AG10803 (cell line): ENCODE data around the gene ARID4B.
A peak's percentile ranks its signal among the peaks of the same experiment; 100 is the strongest.

Source experiments
- DNase-seq: peaks from one replicate; pipeline ENCODE4 v3.0.0; 2010; ENCODE audit warnings: low read depth
- H3K4me3 ChIP-seq: 2 replicates; pipeline ENCODE4 v1.5.1; 2011; ENCODE audit warnings: mild to moderate bottlenecking, low read length, control low read depth
- TF ChIP-seq, protein P1 (sequence below): conservative IDR thresholded peaks from 2 replicates; pipeline ENCODE4 v1.5.1; 2011; ENCODE audit warnings: mild to moderate bottlenecking, low read length, control low read depth, inconsistent platforms

ARID4B gene

DNA sequence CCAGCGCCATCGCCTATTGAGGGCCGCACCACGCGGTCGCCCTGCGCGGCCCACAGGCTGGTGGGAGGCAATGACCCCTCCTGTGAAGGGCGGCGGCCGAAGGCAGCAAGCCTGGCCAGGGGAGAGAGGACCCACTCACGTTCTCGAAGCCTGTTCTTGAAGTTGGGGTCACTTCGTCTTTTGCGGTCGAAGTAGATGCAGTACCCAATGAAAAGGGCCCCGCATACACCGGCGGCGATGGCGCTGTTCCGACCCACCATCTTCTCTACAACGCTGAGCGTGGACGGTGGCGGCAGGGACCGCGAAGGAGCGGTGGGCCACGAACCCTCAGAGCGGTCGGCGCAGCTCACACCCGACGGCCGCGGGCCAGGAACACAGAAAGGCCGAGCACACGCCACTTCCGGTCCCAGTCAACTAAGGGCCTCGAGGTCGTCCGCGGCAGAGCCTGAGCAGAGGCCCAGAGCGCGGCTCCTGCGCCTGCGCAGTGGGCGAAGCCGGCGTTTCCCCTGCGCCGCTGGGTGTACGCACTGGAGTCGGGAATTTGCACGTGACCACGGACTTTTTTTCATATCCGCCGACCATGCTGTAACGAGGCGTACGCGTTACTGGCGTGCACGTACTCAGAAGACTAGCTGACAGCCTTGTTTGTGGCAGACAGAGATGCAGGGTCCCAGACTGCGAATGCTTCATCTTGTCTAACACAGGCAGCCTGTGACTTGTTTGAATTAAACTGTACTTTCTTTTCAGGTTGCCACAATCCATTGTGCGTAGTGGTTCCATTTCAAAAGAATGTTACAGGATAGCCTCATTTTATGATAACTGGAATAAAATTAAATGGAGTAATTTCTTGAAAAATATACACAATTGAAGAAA is 199.3 kb downstream of the ARID4B start, which contains the start of gene TOMM20:
TSS of gene TOMM20 (minus strand) at position 382 of the 873 bp plus-strand sequence. CDS start at position 260, 122 bp downstream.
- H3K4me3 ChIP-seq = peak within 1 kb of the TSS; percentile 98
- DNase-seq = peak; percentile 98
- TF ChIP-seq, protein P1, sequence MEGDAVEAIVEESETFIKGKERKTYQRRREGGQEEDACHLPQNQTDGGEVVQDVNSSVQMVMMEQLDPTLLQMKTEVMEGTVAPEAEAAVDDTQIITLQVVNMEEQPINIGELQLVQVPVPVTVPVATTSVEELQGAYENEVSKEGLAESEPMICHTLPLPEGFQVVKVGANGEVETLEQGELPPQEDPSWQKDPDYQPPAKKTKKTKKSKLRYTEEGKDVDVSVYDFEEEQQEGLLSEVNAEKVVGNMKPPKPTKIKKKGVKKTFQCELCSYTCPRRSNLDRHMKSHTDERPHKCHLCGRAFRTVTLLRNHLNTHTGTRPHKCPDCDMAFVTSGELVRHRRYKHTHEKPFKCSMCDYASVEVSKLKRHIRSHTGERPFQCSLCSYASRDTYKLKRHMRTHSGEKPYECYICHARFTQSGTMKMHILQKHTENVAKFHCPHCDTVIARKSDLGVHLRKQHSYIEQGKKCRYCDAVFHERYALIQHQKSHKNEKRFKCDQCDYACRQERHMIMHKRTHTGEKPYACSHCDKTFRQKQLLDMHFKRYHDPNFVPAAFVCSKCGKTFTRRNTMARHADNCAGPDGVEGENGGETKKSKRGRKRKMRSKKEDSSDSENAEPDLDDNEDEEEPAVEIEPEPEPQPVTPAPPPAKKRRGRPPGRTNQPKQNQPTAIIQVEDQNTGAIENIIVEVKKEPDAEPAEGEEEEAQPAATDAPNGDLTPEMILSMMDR = no peak

DNA sequence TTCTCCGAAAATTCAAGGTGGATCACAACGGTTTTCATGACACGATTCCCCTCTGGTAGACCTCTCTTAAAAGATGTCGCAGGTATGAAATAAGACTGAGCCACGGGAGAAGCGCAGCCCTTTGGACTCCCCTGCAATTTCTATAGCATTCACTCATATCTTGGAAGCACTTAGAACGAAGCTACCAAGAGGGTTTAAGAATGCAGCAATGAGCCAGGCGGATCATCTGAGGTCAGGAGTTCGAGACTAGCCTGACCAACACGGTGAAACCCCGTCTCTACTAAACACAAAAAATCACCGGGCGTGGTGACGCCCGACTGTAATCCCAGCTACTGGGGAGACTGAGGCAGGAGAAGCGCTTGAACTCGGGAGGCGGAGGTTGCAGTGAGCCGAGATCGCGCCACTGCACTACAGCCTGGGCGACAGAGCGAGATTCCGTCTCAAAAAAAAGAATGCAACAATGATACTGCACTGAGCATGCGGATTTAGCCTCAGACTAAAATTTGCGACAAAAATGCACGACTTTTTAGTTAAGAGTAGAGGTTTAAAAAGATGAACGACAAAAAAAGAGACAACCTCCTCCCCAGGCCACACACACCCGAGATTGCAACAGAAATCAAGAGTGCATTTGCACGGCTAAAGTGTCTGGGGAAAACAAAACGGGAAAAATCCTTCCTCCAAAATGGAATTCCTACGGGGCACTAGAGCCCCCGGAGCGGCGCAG is 200.1 kb downstream of the ARID4B start:
- DNase-seq = peak; percentile 5
- TF ChIP-seq, protein P1 = no peak

DNA sequence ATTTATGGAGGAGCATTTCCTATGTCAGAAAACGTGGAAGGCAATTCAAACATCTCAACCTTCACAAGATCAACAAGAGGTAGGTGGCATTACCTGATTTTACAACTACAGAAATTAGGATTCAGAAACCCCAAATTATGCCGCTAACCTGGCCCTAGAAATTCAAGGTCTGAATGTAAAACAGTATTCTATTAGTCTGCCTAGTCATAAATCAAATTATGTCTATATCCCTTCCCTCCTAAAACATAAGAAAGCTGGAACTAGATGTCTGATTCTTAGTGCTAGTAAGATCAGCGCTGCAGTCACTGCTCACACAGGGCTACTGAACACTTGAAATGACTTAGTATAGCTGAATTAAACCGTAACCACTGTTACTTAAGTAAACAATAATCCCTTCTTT is 200.8 kb downstream of the ARID4B start:
- TF ChIP-seq, protein P1 = no peak
- peak; percentile 9 for DNase-seq
- peak overlapping the region; percentile 98 for H3K4me3 ChIP-seq

More for the DNA sequence above, 200.1 kb downstream of the ARID4B start:
- H3K4me3 ChIP-seq = peak overlapping the region; percentile 98

DNA sequence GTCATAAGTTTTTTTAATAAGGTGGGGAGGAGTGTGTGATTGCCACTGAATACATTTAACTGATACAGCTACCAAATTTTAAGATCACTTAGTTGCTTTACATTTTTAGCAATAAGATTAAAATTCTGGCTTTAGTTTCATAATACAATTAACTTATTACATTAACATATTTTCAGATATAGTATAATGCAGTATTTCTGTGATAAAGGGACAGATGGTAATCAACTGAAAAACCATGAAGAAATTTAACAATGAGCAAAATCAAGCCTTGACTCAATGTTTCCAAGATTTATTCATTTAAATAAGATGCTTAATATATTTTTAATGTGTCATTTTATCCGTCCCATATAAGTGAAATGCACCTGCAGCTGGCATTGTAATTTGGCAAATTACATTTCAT is 203.3 kb downstream of the ARID4B start:
- TF ChIP-seq, protein P1 = no peak
- DNase-seq = no peak
- no peak overlapping the region for H3K4me3 ChIP-seq

DNA sequence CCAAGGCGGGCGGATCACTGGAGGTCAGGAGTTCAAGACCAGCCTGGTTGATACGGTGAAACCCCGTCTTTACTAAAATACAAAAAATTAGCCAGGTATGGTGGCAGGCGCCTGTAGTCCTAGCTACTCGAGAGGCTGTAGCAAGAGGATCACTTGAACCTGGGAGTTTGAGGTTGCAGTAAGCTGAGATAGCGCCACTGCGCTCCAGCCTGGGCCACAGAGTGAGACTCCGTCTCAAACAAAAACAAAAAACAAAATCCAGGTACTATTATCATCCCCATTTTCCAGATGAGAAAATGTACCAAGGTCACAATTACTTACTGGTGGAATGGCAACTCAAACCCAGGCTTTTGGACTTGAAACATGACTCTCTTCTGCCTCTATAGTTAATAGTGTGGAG is 203.9 kb downstream of the ARID4B start:
- DNase-seq = no peak
- TF ChIP-seq, protein P1 = no peak
- H3K4me3 ChIP-seq = no peak overlapping the region

DNA sequence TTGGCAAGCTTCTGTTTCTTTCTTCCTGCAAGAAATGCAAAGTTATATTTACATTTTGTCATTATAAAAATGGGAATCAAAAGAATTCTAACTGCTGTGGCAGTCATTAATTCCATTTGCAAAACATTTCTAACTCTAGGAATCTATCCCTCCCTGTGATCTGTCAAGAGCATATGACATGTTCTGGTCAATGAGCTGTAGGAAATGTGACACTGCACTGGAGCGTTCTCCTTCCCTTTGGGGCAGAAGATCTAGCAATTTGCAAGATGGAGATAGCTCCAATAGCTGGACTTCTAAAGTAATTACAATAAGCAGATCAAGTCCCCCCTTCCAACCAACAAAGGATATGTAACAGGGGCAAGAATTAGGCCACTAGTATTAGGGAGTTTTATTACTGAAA is 205.6 kb downstream of the ARID4B start:
- no peak for DNase-seq
- TF ChIP-seq, protein P1 = no peak
- no peak overlapping the region for H3K4me3 ChIP-seq
